Right lobe of liver (tissue), 6 donors: ENCODE measurements around the gene CPM. TPM values are rescaled to one million over a fixed set of nuclear protein-coding genes. Genes with fewer than 3 reads are reported as not detected.

ENCODE experiments used
- ATAC-seq, 4 donors: fragments of 200-7000 bp; cut with Tn5 transposase; one replicate each; pipeline ENCODE4 v1.9.1; 2020; ENCODE audit warnings: mild to moderate bottlenecking in 4 of 4, moderate library complexity in 4 of 4
- DNase-seq, 3 donors: peaks; one replicate each; pipeline ENCODE4 v3.0.0-alpha.2; 2020
- H3K27ac ChIP-seq, 3 donors: fragments of 200-600 bp; one replicate each; pipeline ENCODE4 v1.8.0; 2022
- H3K27me3 ChIP-seq, 2 donors: fragments of 200-600 bp; one replicate each; pipeline ENCODE4 v1.8.0; 2022
- H3K36me3 ChIP-seq, 4 donors: fragments of 200-600 bp; sonication (generic) in 1 of 4; one replicate each; pipeline versions ENCODE4 v1.5.1 to v1.8.0; 2017 to 2022; ENCODE audit warnings: control low read depth in 1 of 4
- H3K4me1 ChIP-seq, 4 donors: fragments of 200-600 bp; sonication (generic) in 1 of 4; one replicate each; pipeline versions ENCODE4 v1.5.1 to v1.8.0; 2017 to 2022; ENCODE audit warnings: control low read depth in 1 of 4
- H3K4me3 ChIP-seq, 3 donors: fragments of 200-600 bp; one replicate each; pipeline ENCODE4 v1.8.0; 2022
- H3K9me3 ChIP-seq, 4 donors: fragments of 200-600 bp; sonication (generic) in 1 of 4; one replicate each; pipeline versions ENCODE4 v1.5.1 to v1.8.0; 2017 to 2022; ENCODE audit warnings: control low read depth in 1 of 4
- CTCF ChIP-seq, 4 donors: fragments of 200-600 bp in 3 of 4; fragments of 450-650 bp in 1 of 4; IDR thresholded peaks; one replicate each; pipeline versions ENCODE4 v1.5.1 to v1.8.0; 2016 to 2022; ENCODE audit warnings: antibody characterized with exemption in 4 of 4, mild to moderate bottlenecking in 2 of 4
- POLR2A ChIP-seq: fragments of 450-650 bp; IDR thresholded peaks from one replicate; pipeline ENCODE4 v1.6.1; 2017; ENCODE audit warnings: antibody characterized with exemption, mild to moderate bottlenecking
- WGBS: methylation state at CpG from one replicate; pipeline ENCODE4 v1.1.6; 2018; ENCODE audit warnings: low coverage, low lambda C conversion rate; ENCODE audit not compliant: insufficient coverage; ENCODE audit errors: missing lambda C conversion rate; 5-methylcytosine and 5-hydroxymethylcytosine counted together
- intact Hi-C, 2 donors: fragments of 100-400 bp; cut with DNase I; formaldehyde crosslinking; loops; one replicate each; pipeline versions ENCODE4 v1.11.2 to v1.14.1; 2022
- long read RNA-seq: library from polyadenylated mRNA; unstranded; transcript quantifications from one replicate; pipeline ENCODE4 v2.0.0, GENCODE V29; 2019
- total RNA-seq, 6 experiments: library from RNA; depleted of rRNA in 2 of 6; stranded (reverse); fragments of >200 nt in 2 of 6; fragmentation: NEBNext Ultra II Directional in 3 of 6; extraction: Animal tissue kit (Norgen Biotek cat#: 25700) in 3 of 6; gene quantifications; one replicate each; pipeline versions ENCODE4 v1.1.0 to v1.2.4, GENCODE V29; 2016 to 2023
- donor health status: DM: no; HTN: yes; CAD: no.
- donor health status: DM: no; HTN: no; CAD: no.
- donor health status: DM: no; HTN: no; CAD: no.
- donor health status: DM: no; HTN: yes; CAD: no.
- donor health status: DM: no; HTN: yes; CAD: no.

CPM gene
- total RNA-seq, result 10 to 100 TPM; 34.6 to 91.6 (median 50.0) TPM
- long read RNA-seq, full-length matches to known transcripts, result 7 of 12 reads
- long read RNA-seq, partial matches to known transcripts, result 0 of 12 reads
- long read RNA-seq, other reads (novel, unspliced or antisense), result 5 of 12 reads

- Histone ChIP-seq H3K9me3 (no peaks in the 10 kb centered on the region), H3K4me1 (peaks cover 0 to 9% (median 0%) of the 10 kb centered on the region in 4 donors), H3K27me3 (no peaks in the 10 kb centered on the region), H3K36me3 (peaks cover 0 to 4% (median 0%) of the 10 kb centered on the region in 4 donors), H3K4me3 (peak within 1 kb of the TSS; percentile 73 to 89 (median 75)), H3K27ac (peak within 1 kb of the TSS; percentile 73 to 81 (median 80))
- 38% methylated on average over 9 of the region's 96 CpGs for WGBS
- TF ChIP-seq POLR2A (peak; percentile 100), CTCF (IDR thresholded peaks at IDR 0.05) (no peak)
- intact Hi-C loops, result no loop called here
- ATAC-seq, result peak; percentile 93 to 99 (median 97)
- peak; percentile 91 to 92 (median 91) for DNase-seq
Observed at GRCh38 chr12:68932961-68933893, at the start of gene CPM. Gene CPM (minus strand): TSS chr12:68933171. CDS start chr12:68932837, 334 bp downstream.

GRCh38 chr12:68981516-68981915, 48.5 kb upstream of the CPM start:
- Histone ChIP-seq H3K36me3 (no peaks in the 10 kb centered on the region), H3K27ac (no peak overlapping the region), H3K4me3 (no peak overlapping the region), H3K27me3 (no peaks in the 10 kb centered on the region), H3K4me1 (peaks cover 0 to 31% (median 14%) of the 10 kb centered on the region in 4 donors), H3K9me3 (no peaks in the 10 kb centered on the region)
- intact Hi-C loops, result no loop called here
- ATAC-seq (peak in 2 of 4 donors; percentile 45 to 79), DNase-seq (no peak)
- WGBS, result 61% methylated on average over 4 of the region's 4 CpGs
- TF ChIP-seq CTCF (IDR thresholded peaks at IDR 0.05) (no peak), POLR2A (no peak)

- no peak overlapping the region for H3K4me3 ChIP-seq
Observed at GRCh38 chr12:68980476-68981212, 47.7 kb upstream of the CPM start.

More at GRCh38 chr12:68980476-68981212, 47.7 kb upstream of the CPM start:
- ATAC-seq, result no peak
- DNase-seq, result no peak
- Histone ChIP-seq H3K9me3 (no peaks in the 10 kb centered on the region), H3K36me3 (no peaks in the 10 kb centered on the region), H3K4me1 (peaks cover 0 to 37% (median 18%) of the 10 kb centered on the region in 4 donors), H3K27ac (no peak overlapping the region), H3K27me3 (no peaks in the 10 kb centered on the region)
- TF ChIP-seq POLR2A (no peak), CTCF (IDR thresholded peaks at IDR 0.05) (no peak)
- 66% methylated on average over 6 of the region's 10 CpGs for WGBS
- intact Hi-C loops, result no loop called here
